Iris pigment epithelial cell (primary cell): ENCODE results near the gene FIBP.

ENCODE experiments used
- DNase-seq: peaks from one replicate; pipeline ENCODE4 v3.0.0-alpha.2; 2011; ENCODE audit warnings: low read depth

Gene FIBP

GRCh38 chr11:65844231-65844872 is 43.9 kb downstream of the FIBP start:
- DNase-seq = no peak

- no peak for DNase-seq
Measured at GRCh38 chr11:65843811-65844210, 44.5 kb downstream of the FIBP start.

GRCh38 chr11:65842144-65842543 is 46.1 kb downstream of the FIBP start:
- no peak for DNase-seq

GRCh38 chr11:65834202-65834601 is 54.1 kb downstream of the FIBP start:
- DNase-seq = no peak
